Ishikawa (cell line): ENCODE measurements around the gene SMURF1.

Experiments
- EGR1 ChIP-seq: IDR thresholded peaks from 2 replicates; pipeline ENCODE4 v1.6.1; 2012
- EP300 ChIP-seq: IDR thresholded peaks from 2 replicates; pipeline ENCODE4 v1.6.1; 2012; ENCODE audit warnings: borderline replicate concordance
- REST ChIP-seq: IDR thresholded peaks from 2 replicates; pipeline ENCODE4 v1.6.1; 2012; ENCODE audit warnings: low read depth, mild to moderate bottlenecking
- YY1 ChIP-seq: IDR thresholded peaks from 2 replicates; pipeline ENCODE4 v1.6.1; 2012; ENCODE audit warnings: low read depth

GRCh38 chr7:99094401-99094800 lies 49.5 kb downstream of the SMURF1 start:
- TF ChIP-seq EP300 (no peak), REST (no peak), EGR1 (no peak), YY1 (no peak)
